HG02884 (cell line): ENCODE measurements around the gene HIRA.
"Not testable (repeated sequence)": the region's sequence is repeated elsewhere in the genome, so short reads cannot be mapped to it uniquely, and the experiment has no call there.

Source experiments
- ATAC-seq: cut with Tn5 transposase; IDR thresholded peaks from one replicate; pipeline ENCODE4 v1.9.1; 2021; ENCODE audit warnings: mild to moderate bottlenecking, moderate library complexity; ENCODE audit not compliant: unreplicated experiment

HIRA gene

GRCh38 chr22:19386248-19386647, 45.3 kb downstream of the HIRA start:
- no peak for ATAC-seq

GRCh38 chr22:19385221-19385906, 46.2 kb downstream of the HIRA start:
- ATAC-seq = no peak

- ATAC-seq = no peak
Observed at GRCh38 chr22:19383292-19383691, 48.2 kb downstream of the HIRA start.

GRCh38 chr22:19382240-19382639, 49.3 kb downstream of the HIRA start:
- no peak for ATAC-seq

GRCh38 chr22:19378344-19378674, 53.2 kb downstream of the HIRA start:
- ATAC-seq = no peak

- ATAC-seq = no peak
Observed at GRCh38 chr22:19377565-19378343, 53.8 kb downstream of the HIRA start.

GRCh38 chr22:19376971-19377370, 54.6 kb downstream of the HIRA start:
- no peak for ATAC-seq

GRCh38 chr22:19376247-19376646, 55.3 kb downstream of the HIRA start:
- ATAC-seq = no peak

GRCh38 chr22:19375435-19375834, 56.1 kb downstream of the HIRA start:
- ATAC-seq = no peak

- no peak for ATAC-seq
Observed at GRCh38 chr22:19374410-19374809, 57.1 kb downstream of the HIRA start.

GRCh38 chr22:19373450-19373849, 58.1 kb downstream of the HIRA start:
- no peak for ATAC-seq

- no peak for ATAC-seq
Observed at GRCh38 chr22:19371893-19372292, 59.6 kb downstream of the HIRA start.

- no peak for ATAC-seq
Observed at GRCh38 chr22:19368876-19369275, 62.7 kb downstream of the HIRA start.

GRCh38 chr22:19367763-19368367, 63.7 kb downstream of the HIRA start:
- no peak for ATAC-seq

- not testable (repeated sequence) for ATAC-seq
Observed at GRCh38 chr22:19363541-19363940, 68.0 kb downstream of the HIRA start.

GRCh38 chr22:19361501-19362103, 69.9 kb downstream of the HIRA start:
- peak; percentile 70 for ATAC-seq

- ATAC-seq = no peak
Observed at GRCh38 chr22:19360862-19361261, 70.7 kb downstream of the HIRA start.

GRCh38 chr22:19360300-19360792, 71.2 kb downstream of the HIRA start:
- no peak for ATAC-seq

- no peak for ATAC-seq
Observed at GRCh38 chr22:19359554-19360299, 71.8 kb downstream of the HIRA start.

GRCh38 chr22:19358703-19359553, 72.6 kb downstream of the HIRA start:
- ATAC-seq = no peak
